ENCODE data around the gene CMPK1.

Gene CMPK1

GRCh38 chr1:47396671-47397196 is 63.1 kb downstream of the CMPK1 start:
- no peak for DNase-seq (ENCODE audit: low spot score)

GRCh38 chr1:47399138-47399845 is 65.7 kb downstream of the CMPK1 start:
- DNase-seq (ENCODE audit: low spot score), result no peak

- DNase-seq (ENCODE audit: low spot score), result no peak
These were observed 66.2 kb downstream of the CMPK1 start for GRCh38 chr1:47399846-47400155.

- DNase-seq (ENCODE audit: low spot score), result no peak
These were observed 68.2 kb downstream of the CMPK1 start for GRCh38 chr1:47401761-47402160.

GRCh38 chr1:47402591-47402990 is 69.0 kb downstream of the CMPK1 start:
- DNase-seq (ENCODE audit: low spot score), result no peak

GRCh38 chr1:47403321-47403910 is 69.8 kb downstream of the CMPK1 start:
- DNase-seq (ENCODE audit: low spot score), result no peak

GRCh38 chr1:47405697-47406096 is 72.1 kb downstream of the CMPK1 start:
- DNase-seq (ENCODE audit: low spot score), result no peak

GRCh38 chr1:47406966-47407365 is 73.4 kb downstream of the CMPK1 start:
- DNase-seq (ENCODE audit: low spot score), result no peak

- no peak for DNase-seq (ENCODE audit: low spot score)
These were observed 73.9 kb downstream of the CMPK1 start for GRCh38 chr1:47407481-47407880.

- no peak for DNase-seq (ENCODE audit: low spot score)
These were observed 75.9 kb downstream of the CMPK1 start for GRCh38 chr1:47409311-47410067.

GRCh38 chr1:47410068-47410455 is 76.5 kb downstream of the CMPK1 start:
- no peak for DNase-seq (ENCODE audit: low spot score)

- DNase-seq (ENCODE audit: low spot score), result no peak
These were observed 77.8 kb downstream of the CMPK1 start for GRCh38 chr1:47411436-47411835.

GRCh38 chr1:47412437-47412836 is 78.8 kb downstream of the CMPK1 start:
- no peak for DNase-seq (ENCODE audit: low spot score)

GRCh38 chr1:47415728-47416318 is 82.2 kb downstream of the CMPK1 start, which contains the start of gene FOXE3:
FOXE3 (plus strand) TSS chr1:47416285; CDS start chr1:47416316, 31 bp downstream.
- no peak for DNase-seq (ENCODE audit: low spot score)

GRCh38 chr1:47416319-47417169 is 83.0 kb downstream of the CMPK1 start:
- DNase-seq (ENCODE audit: low spot score), result no peak

- DNase-seq (ENCODE audit: low spot score), result no peak
These were observed 83.8 kb downstream of the CMPK1 start for GRCh38 chr1:47417170-47418044.

GRCh38 chr1:47418122-47418521 is 84.5 kb downstream of the CMPK1 start:
- no peak for DNase-seq (ENCODE audit: low spot score)

- no peak for DNase-seq (ENCODE audit: low spot score)
These were observed 85.2 kb downstream of the CMPK1 start for GRCh38 chr1:47418681-47419325.

GRCh38 chr1:47420547-47420946 is 87.0 kb downstream of the CMPK1 start:
- DNase-seq (ENCODE audit: low spot score), result no peak

- DNase-seq (ENCODE audit: low spot score), result no peak
These were observed 90.3 kb downstream of the CMPK1 start for GRCh38 chr1:47423872-47424271.

Data from globus pallidus (tissue), 1 donor.